Liver (tissue), 9 donors: ENCODE measurements around the gene DCPS. TPM values are rescaled to one million over a fixed set of nuclear protein-coding genes. Genes with fewer than 3 reads are reported as not detected.
"Not testable (repeated sequence)": the region's sequence is repeated elsewhere in the genome, so short reads cannot be mapped to it uniquely, and the experiment has no call there.

Experiments used
- DNase-seq: peaks from one replicate; pipeline ENCODE4 v3.0.0-alpha.2; 2017; ENCODE audit warnings: low spot score
- H3K27ac ChIP-seq, 2 donors: one replicate each; pipeline ENCODE4 v1.7.0; 2013; ENCODE audit warnings: inconsistent platforms in 2 of 2, low read length in 2 of 2, control low read depth in 1 of 2, low read depth in 1 of 2, mild to moderate bottlenecking in 1 of 2
- H3K27me3 ChIP-seq, 4 donors: one replicate each; pipeline versions ENCODE4 v1.6.1 to v1.7.0; 2013; ENCODE audit warnings: low read length in 3 of 4, inconsistent platforms in 1 of 4, mild to moderate bottlenecking in 1 of 4, moderate library complexity in 1 of 4; ENCODE audit not compliant: control insufficient read depth in 4 of 4, insufficient read depth in 4 of 4
- H3K36me3 ChIP-seq, 4 donors: one replicate each; pipeline versions ENCODE4 v1.6.1 to v1.7.0; 2013; ENCODE audit warnings: low read length in 3 of 4, mild to moderate bottlenecking in 3 of 4, low read depth in 1 of 4, moderate library complexity in 1 of 4; ENCODE audit not compliant: control insufficient read depth in 4 of 4, insufficient read depth in 3 of 4
- H3K4me1 ChIP-seq, 4 donors: one replicate each; pipeline versions ENCODE4 v1.6.1 to v1.7.0; 2013; ENCODE audit warnings: low read length in 3 of 4, mild to moderate bottlenecking in 3 of 4, moderate library complexity in 1 of 4; ENCODE audit not compliant: control insufficient read depth in 4 of 4, insufficient read depth in 4 of 4
- H3K4me3 ChIP-seq, 3 donors: one replicate each; pipeline versions ENCODE4 v1.6.1 to v1.7.0; 2013; ENCODE audit warnings: low read length in 3 of 3, control low read depth in 1 of 3, low read depth in 1 of 3, mild to moderate bottlenecking in 1 of 3
- H3K9ac ChIP-seq, 2 donors: one replicate each; pipeline ENCODE4 v1.7.0; 2013; ENCODE audit warnings: low read length in 2 of 2, mild to moderate bottlenecking in 2 of 2, moderate library complexity in 2 of 2, control low read depth in 1 of 2, low read depth in 1 of 2
- H3K9me3 ChIP-seq, 4 donors: one replicate each; pipeline versions ENCODE4 v1.6.1 to v1.7.0; 2013; ENCODE audit warnings: low read length in 3 of 4; ENCODE audit not compliant: control insufficient read depth in 4 of 4
- EGR1 ChIP-seq, 2 donors: IDR thresholded peaks; 2 replicates each; pipeline ENCODE4 v1.6.1; 2016 to 2018; ENCODE audit warnings: antibody characterized with exemption in 2 of 2, low read depth in 2 of 2
- FOXA1 ChIP-seq: IDR thresholded peaks from 2 replicates; pipeline ENCODE4 v1.6.1; 2016; ENCODE audit warnings: antibody characterized with exemption
- GABPA ChIP-seq, 2 donors: IDR thresholded peaks in 1 of 2; conservative IDR thresholded peaks in 1 of 2; 2 replicates each; pipeline ENCODE4 v1.6.1; 2016; ENCODE audit warnings: antibody characterized with exemption in 2 of 2, mild to moderate bottlenecking in 1 of 2, moderate library complexity in 1 of 2
- HNF4A ChIP-seq, 2 donors: conservative IDR thresholded peaks; 2 replicates each; pipeline ENCODE4 v1.6.1; 2016; ENCODE audit warnings: antibody characterized with exemption in 2 of 2, mild to moderate bottlenecking in 2 of 2
- JUND ChIP-seq, 2 donors: IDR thresholded peaks; 2 replicates each; pipeline ENCODE4 v1.6.1; 2016; ENCODE audit warnings: antibody characterized with exemption in 2 of 2
- NR2F2 ChIP-seq: IDR thresholded peaks from 2 replicates; pipeline ENCODE4 v1.6.1; 2016; ENCODE audit warnings: antibody characterized with exemption
- RAD21 ChIP-seq, 2 donors: IDR thresholded peaks; 2 replicates each; pipeline ENCODE4 v1.6.1; 2016; ENCODE audit warnings: antibody characterized with exemption in 2 of 2, mild to moderate bottlenecking in 2 of 2
- RXRA ChIP-seq, 2 donors: IDR thresholded peaks; 2 replicates each; pipeline ENCODE4 v1.6.1; 2017 to 2018; ENCODE audit warnings: antibody characterized with exemption in 2 of 2, mild to moderate bottlenecking in 1 of 2
- TAF1 ChIP-seq: conservative IDR thresholded peaks from 2 replicates; pipeline ENCODE4 v1.6.1; 2016; ENCODE audit warnings: antibody characterized with exemption, mild to moderate bottlenecking
- YY1 ChIP-seq: IDR thresholded peaks from 2 replicates; pipeline ENCODE4 v1.6.1; 2016; ENCODE audit warnings: antibody characterized with exemption, mild to moderate bottlenecking
- WGBS: extraction: QIAGEN DNeasy Blood & Tissue Kit; methylation state at CpG from one replicate; pipeline ENCODE4 v1.1.7; 2013; 5-methylcytosine and 5-hydroxymethylcytosine counted together
- polyA plus RNA-seq, 2 donors: library from polyadenylated mRNA; stranded (reverse) in 1 of 2; unstranded in 1 of 2; fragments of 200-250 nt in 1 of 2; fragments of >200 nt in 1 of 2; fragmentation: Nextera tagmentation in 1 of 2; extraction: Ambion mirVana in 1 of 2; gene quantifications; one replicate each; pipeline versions ENCODE4 v1.2.1 to v1.2.3, GENCODE V29; 2013 to 2015
- total RNA-seq, 2 donors: library from RNA; depleted of rRNA; stranded (reverse); fragments of >200 nt; gene quantifications; one replicate each; pipeline ENCODE4 v1.2.3, GENCODE V29; 2014
- TF ChIP-seq, protein P1 (sequence below): IDR thresholded peaks from 2 replicates; pipeline ENCODE4 v1.6.1; 2016; ENCODE audit warnings: antibody characterized with exemption
- TF ChIP-seq, protein P2 (sequence below): IDR thresholded peaks from 2 replicates; pipeline ENCODE4 v1.6.1; 2016; ENCODE audit warnings: antibody characterized with exemption
- TF ChIP-seq, protein P3 (sequence below): fragments of 150-350 bp; IDR thresholded peaks from 2 replicates; pipeline ENCODE4 v1.5.1; 2017; ENCODE audit warnings: improper control_type of control experiment, low read depth, low read length; ENCODE audit not compliant: missing input control
- TF ChIP-seq, protein P4 (sequence below): IDR thresholded peaks from 2 replicates; pipeline ENCODE4 v1.6.1; 2016; ENCODE audit warnings: antibody characterized with exemption
- donor health status: healthy.
- donor health status: healthy.
- donor health status: healthy.
- donor health status: healthy.
- donor health status: healthy.

The DCPS gene
- total and polyA plus RNA-seq, 4 donors: 5.6 to 61.0 (median 19.0) TPM

DNA sequence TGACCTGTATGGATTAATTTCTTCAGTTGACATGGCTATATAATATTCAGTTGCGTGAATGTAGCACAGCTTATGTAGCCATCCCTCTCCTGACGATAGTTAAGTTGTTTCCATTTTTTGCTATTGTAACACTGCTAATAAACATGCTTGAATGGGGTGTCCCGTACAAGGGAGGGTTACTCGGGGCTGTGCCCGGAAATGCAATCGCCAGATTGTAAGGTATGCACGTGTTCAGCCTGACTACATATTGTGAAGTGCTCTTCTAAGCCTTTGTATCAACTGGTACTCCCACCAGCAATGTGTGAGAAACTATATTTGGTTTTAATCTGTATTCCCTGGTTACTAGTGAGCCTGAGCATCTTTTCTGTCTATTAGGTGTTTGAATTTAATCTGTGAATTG, 67.7 kb downstream of the DCPS start:
- Histone ChIP-seq H3K27ac (no peak overlapping the region), H3K4me3 (no peak overlapping the region), H3K27me3 (no peaks in the 10 kb centered on the region), H3K9ac (no peak overlapping the region), H3K4me1 (peaks cover 16 to 39% (median 33%) of the 10 kb centered on the region in 4 donors), H3K36me3 (no peaks in the 10 kb centered on the region), H3K9me3 (no peaks in the 10 kb centered on the region)
- no peak for TF ChIP-seq TAF1
- TF ChIP-seq NR2F2: no peak
- TF ChIP-seq GABPA (IDR thresholded peaks at IDR 0.05 in 1 of 2, conservative IDR thresholded peaks at IDR 0.05 in 1 of 2): no peak
- TF ChIP-seq, protein P1, sequence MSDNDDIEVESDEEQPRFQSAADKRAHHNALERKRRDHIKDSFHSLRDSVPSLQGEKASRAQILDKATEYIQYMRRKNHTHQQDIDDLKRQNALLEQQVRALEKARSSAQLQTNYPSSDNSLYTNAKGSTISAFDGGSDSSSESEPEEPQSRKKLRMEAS: no peak
- no peak for DNase-seq
- WGBS: 95% methylated on average over 7 of the region's 7 CpGs

DNA sequence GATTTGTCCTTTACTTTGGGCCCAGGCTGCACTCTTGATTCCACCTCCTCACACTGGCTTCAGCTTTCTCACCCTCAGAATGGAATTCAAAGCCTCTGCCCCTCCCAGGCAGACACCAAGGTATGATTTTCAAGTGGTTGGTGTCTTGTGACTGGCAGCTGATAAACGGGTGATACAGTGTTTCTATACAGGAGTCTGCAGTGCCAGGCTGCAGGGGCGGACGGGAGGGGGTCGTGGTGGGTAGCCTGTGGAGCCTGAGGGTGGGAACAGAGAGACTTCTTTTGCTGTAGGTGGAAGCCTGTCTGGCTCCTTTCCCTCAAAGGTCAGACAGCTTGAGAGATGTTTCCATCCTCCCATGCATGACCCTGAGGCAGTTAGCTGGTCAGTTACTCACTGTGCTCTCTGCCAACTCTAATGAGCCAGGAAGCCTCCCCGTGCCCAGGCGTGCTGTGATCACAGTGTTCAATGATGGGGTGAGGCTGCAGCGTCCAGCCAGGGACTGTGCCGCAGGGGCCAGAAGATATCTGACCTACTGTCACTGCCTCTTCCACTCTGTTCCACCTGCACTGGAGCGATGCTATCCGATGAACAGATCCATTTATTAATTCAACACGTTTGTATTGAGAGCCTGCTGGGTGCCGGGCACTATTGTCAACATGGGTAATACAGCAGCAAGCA, 69.7 kb downstream of the DCPS start:
- Histone ChIP-seq H3K4me1 (peaks cover 11 to 30% (median 24%) of the 10 kb centered on the region in 4 donors), H3K27ac (peak overlapping the region in 1 of 2 donors; percentile 35)
- H3K9me3 ChIP-seq, H3K27me3 ChIP-seq, H3K4me3 ChIP-seq, H3K36me3 ChIP-seq, H3K9ac ChIP-seq, DNase-seq: not testable (repeated sequence)
- WGBS: 58% methylated on average over 12 of the region's 12 CpGs
- peak in 1 of 2 donors; percentile 49 for TF ChIP-seq RXRA (IDR thresholded peaks at IDR 0.05)
- TF ChIP-seq HNF4A (conservative IDR thresholded peaks at IDR 0.05): peak in 1 of 2 donors; percentile 24

DNA sequence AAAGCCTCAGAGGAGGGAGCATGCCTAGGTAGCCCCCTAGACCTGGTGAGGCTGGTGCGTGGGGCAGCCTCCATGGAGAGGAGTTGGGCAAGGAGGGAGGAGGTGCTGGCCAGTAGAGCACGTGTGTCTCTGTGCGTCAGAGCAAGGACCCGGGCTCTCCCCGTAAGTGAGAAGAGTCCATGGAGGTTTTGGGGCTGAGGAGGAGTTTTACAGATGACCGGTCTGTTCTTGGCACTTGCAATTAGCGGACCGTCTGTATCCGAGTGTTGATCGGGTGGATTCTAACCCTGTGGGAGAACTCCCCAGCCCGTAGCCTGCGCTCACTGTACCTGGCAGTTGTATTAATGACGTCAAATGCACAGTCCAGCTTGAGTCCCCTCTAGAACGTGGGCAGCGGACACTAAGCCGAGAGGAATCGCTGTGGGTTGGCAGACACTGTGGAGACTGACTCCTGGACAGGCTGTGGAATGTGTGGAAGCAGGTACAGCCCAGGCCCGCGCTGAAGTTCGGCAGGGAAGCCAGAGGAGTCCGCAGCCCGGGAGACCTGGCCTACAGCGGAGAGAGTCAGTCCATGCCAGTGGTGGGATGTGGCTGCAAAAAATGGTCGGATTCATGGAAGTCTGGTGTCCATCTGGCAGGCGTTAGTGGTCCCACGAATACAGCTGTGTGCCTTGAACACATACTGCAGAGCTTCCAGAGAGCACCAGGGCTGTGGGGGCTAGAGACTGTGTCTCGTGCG, 70.9 kb downstream of the DCPS start:
- not testable (repeated sequence) for DNase-seq, H3K27me3 ChIP-seq, H3K9ac ChIP-seq, H3K36me3 ChIP-seq, H3K4me3 ChIP-seq, H3K9me3 ChIP-seq, H3K27ac ChIP-seq
- peaks cover 7 to 18% (median 12%) of the 10 kb centered on the region in 4 donors for H3K4me1 ChIP-seq
- 93% methylated on average over 20 of the region's 28 CpGs for WGBS

DNA sequence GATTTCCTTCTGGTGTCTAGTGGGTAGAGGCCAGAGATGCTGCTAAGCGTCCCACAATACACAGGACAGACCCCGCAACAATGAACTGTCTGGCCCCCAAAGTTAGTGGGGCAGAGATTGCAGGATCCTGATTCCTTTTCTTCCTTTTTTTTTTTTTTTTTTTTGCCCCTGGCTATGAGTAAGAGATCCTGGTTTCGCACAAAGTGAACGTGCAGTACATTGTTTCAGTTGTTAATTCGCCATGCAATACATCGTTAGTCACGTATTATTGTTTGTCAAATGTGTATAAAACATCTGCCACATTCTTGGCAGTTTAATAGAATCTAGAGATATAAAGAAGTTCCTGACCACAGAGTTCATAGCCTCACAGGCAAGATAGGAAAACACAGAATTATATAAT, 71.9 kb downstream of the DCPS start:
- H3K9me3 ChIP-seq: no peaks in the 10 kb centered on the region
- H3K9ac ChIP-seq: no peak overlapping the region
- no peak for DNase-seq
- no peak overlapping the region for H3K4me3 ChIP-seq
- no peaks in the 10 kb centered on the region for H3K27me3 ChIP-seq
- no peak overlapping the region for H3K27ac ChIP-seq
- H3K36me3 ChIP-seq: no peaks in the 10 kb centered on the region
- peaks cover 0 to 8% (median 7%) of the 10 kb centered on the region in 4 donors for H3K4me1 ChIP-seq
- WGBS: 80% methylated on average over 7 of the region's 7 CpGs
- TF ChIP-seq, protein P2, sequence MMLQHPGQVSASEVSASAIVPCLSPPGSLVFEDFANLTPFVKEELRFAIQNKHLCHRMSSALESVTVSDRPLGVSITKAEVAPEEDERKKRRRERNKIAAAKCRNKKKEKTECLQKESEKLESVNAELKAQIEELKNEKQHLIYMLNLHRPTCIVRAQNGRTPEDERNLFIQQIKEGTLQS: no peak
- TF ChIP-seq HNF4A (conservative IDR thresholded peaks at IDR 0.05) (no peak), FOXA1 (no peak), NR2F2 (no peak), JUND (IDR thresholded peaks at IDR 0.05) (no peak), YY1 (no peak), EGR1 (IDR thresholded peaks at IDR 0.05; ENCODE audit: low read depth in 2 of 2) (no peak), TAF1 (no peak), RAD21 (IDR thresholded peaks at IDR 0.05) (no peak)
- TF ChIP-seq, protein P3, sequence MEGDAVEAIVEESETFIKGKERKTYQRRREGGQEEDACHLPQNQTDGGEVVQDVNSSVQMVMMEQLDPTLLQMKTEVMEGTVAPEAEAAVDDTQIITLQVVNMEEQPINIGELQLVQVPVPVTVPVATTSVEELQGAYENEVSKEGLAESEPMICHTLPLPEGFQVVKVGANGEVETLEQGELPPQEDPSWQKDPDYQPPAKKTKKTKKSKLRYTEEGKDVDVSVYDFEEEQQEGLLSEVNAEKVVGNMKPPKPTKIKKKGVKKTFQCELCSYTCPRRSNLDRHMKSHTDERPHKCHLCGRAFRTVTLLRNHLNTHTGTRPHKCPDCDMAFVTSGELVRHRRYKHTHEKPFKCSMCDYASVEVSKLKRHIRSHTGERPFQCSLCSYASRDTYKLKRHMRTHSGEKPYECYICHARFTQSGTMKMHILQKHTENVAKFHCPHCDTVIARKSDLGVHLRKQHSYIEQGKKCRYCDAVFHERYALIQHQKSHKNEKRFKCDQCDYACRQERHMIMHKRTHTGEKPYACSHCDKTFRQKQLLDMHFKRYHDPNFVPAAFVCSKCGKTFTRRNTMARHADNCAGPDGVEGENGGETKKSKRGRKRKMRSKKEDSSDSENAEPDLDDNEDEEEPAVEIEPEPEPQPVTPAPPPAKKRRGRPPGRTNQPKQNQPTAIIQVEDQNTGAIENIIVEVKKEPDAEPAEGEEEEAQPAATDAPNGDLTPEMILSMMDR: no peak
- TF ChIP-seq, protein P4, sequence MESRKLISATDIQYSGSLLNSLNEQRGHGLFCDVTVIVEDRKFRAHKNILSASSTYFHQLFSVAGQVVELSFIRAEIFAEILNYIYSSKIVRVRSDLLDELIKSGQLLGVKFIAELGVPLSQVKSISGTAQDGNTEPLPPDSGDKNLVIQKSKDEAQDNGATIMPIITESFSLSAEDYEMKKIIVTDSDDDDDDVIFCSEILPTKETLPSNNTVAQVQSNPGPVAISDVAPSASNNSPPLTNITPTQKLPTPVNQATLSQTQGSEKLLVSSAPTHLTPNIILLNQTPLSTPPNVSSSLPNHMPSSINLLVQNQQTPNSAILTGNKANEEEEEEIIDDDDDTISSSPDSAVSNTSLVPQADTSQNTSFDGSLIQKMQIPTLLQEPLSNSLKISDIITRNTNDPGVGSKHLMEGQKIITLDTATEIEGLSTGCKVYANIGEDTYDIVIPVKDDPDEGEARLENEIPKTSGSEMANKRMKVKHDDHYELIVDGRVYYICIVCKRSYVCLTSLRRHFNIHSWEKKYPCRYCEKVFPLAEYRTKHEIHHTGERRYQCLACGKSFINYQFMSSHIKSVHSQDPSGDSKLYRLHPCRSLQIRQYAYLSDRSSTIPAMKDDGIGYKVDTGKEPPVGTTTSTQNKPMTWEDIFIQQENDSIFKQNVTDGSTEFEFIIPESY: no peak
- TF ChIP-seq, protein P1: no peak
